Caco-2 (cell line): Measurements from ENCODE around the gene VAMP4. TPM values are rescaled to one million over a fixed set of nuclear protein-coding genes. Genes with fewer than 3 reads are reported as not detected.
A peak's percentile ranks its signal among the peaks of the same experiment; 100 is the strongest.

Source experiments
- Bru-seq: library from RNA; stranded (reverse); fragments of 400-500 nt; gene quantifications from one replicate; lab custom pipeline; 2021; lab: Mats Ljungman, UMichigan
- BruChase-seq, 2 experiments: library from RNA; stranded (reverse); fragments of 400-500 nt; gene quantifications; one replicate each; lab custom pipeline; 2021; lab: Mats Ljungman, UMichigan
- BruUV-seq: library from RNA; stranded (reverse); fragments of 400-500 nt; replicated peaks from 2 replicates; lab custom pipeline; 2021; lab: Mats Ljungman, UMichigan
- CTCF ChIA-PET: fragments of 300-600 bp; sonication (Branson Sonifier 250); formaldehyde crosslinking; loops from one replicate; lab custom pipeline; 2022; ENCODE audit warnings: antibody characterized with exemption; lab: Charles Lee
- POLR2A ChIA-PET: fragments of 300-600 bp; sonication (Branson Sonifier 250); formaldehyde crosslinking; loops from one replicate; lab custom pipeline; 2022; ENCODE audit warnings: antibody characterized with exemption; lab: Charles Lee
- DNase-seq, 2 experiments: peaks; one replicate each; pipeline versions ENCODE4 v3.0.0 to v3.0.0-alpha.2; 2020 to 2022
- H3K27me3 ChIP-seq: replicated peaks from 2 replicates; pipeline ENCODE4 v1.6.0; 2011; ENCODE audit warnings: low read length; ENCODE audit not compliant: control insufficient read depth, insufficient read depth
- H3K36me3 ChIP-seq: 2 replicates; pipeline ENCODE4 v1.5.1; 2011; ENCODE audit warnings: low read length; ENCODE audit not compliant: control insufficient read depth, insufficient read depth
- H3K4me1 ChIP-seq: fragments of 250-450 bp; sonication (Bioruptor Pico); 2 replicates; pipeline ENCODE4 v1.5.1; 2020; ENCODE audit warnings: mild to moderate bottlenecking
- H3K4me3 ChIP-seq: 2 replicates; pipeline ENCODE4 v1.5.1; 2011; ENCODE audit warnings: low read depth, mild to moderate bottlenecking, control low read depth, low read length
- H3K9me3 ChIP-seq: fragments of 250-450 bp; sonication (Bioruptor Pico); 2 replicates; pipeline ENCODE4 v1.5.1; 2020; ENCODE audit warnings: mild to moderate bottlenecking, moderate library complexity
- H3K27ac Mint-ChIP-seq: one replicate; pipeline ENCODE4 v1.8.0; 2022; ENCODE audit warnings: mixed read lengths; ENCODE audit not compliant: unreplicated experiment
- H3K27me3 Mint-ChIP-seq: one replicate; pipeline ENCODE4 v1.8.0; 2022; ENCODE audit warnings: mixed read lengths; ENCODE audit not compliant: insufficient read depth, unreplicated experiment
- H3K36me3 Mint-ChIP-seq: one replicate; pipeline ENCODE4 v1.8.0; 2022; ENCODE audit warnings: mild to moderate bottlenecking, mixed read lengths; ENCODE audit not compliant: insufficient read depth, unreplicated experiment
- H3K4me1 Mint-ChIP-seq: one replicate; pipeline ENCODE4 v1.8.0; 2022; ENCODE audit warnings: low read depth, mixed read lengths; ENCODE audit not compliant: unreplicated experiment
- H3K4me3 Mint-ChIP-seq: one replicate; pipeline ENCODE4 v1.8.0; 2022; ENCODE audit warnings: mild to moderate bottlenecking, moderate library complexity, mixed read lengths; ENCODE audit not compliant: unreplicated experiment
- H3K9me3 Mint-ChIP-seq: one replicate; pipeline ENCODE4 v1.8.0; 2022; ENCODE audit warnings: mixed read lengths; ENCODE audit not compliant: unreplicated experiment
- intact Hi-C: fragments of 100-400 bp; cut with micrococcal nuclease; formaldehyde crosslinking; loops from one replicate; pipeline ENCODE4 v1.10.0; 2022; ENCODE audit not compliant: unreplicated experiment
- long read RNA-seq: library from polyadenylated mRNA; stranded (forward); transcript quantifications from one replicate; pipeline ENCODE4 v2.0.0, GENCODE V29; 2022
- total RNA-seq: library from RNA; stranded (reverse); gene quantifications from 2 replicates; pipeline ENCODE4 v1.2.3, GENCODE V29; 2022
- TF ChIP-seq, protein P1 (sequence below), 2 experiments: fragments of 200-600 bp in 1 of 2; IDR thresholded peaks; 1 replicate in 1 of 2; 2 replicates in 1 of 2; pipeline versions ENCODE4 v1.5.1 to v1.8.0; 2011 to 2022; ENCODE audit warnings: antibody characterized with exemption in 1 of 2, control low read depth in 1 of 2, inconsistent platforms in 1 of 2, low read depth in 1 of 2, low read length in 1 of 2, mild to moderate bottlenecking in 1 of 2, moderate library complexity in 1 of 2; ENCODE audit not compliant: insufficient read depth in 1 of 2, severe bottlenecking in 1 of 2, unreplicated experiment in 1 of 2

VAMP4 gene
- 4.3 and 4.9 TPM in 2 replicates for total RNA-seq
- percentile 55 among the genes with signal in this experiment for Bru-seq, nascent RNA
- percentile 50 among the genes with signal in this experiment for BruChase-seq, experiment 1, labeled RNA remaining after a 2-hour chase
- BruChase-seq, experiment 2, labeled RNA remaining after a 6-hour chase, result percentile 52 among the genes with signal in this experiment
- long read RNA-seq, full-length matches to known transcripts, result 9 of 10 reads
- long read RNA-seq, partial matches to known transcripts, result 0 of 10 reads
- long read RNA-seq, other reads (novel, unspliced or antisense), result 1 of 10 reads

DNA sequence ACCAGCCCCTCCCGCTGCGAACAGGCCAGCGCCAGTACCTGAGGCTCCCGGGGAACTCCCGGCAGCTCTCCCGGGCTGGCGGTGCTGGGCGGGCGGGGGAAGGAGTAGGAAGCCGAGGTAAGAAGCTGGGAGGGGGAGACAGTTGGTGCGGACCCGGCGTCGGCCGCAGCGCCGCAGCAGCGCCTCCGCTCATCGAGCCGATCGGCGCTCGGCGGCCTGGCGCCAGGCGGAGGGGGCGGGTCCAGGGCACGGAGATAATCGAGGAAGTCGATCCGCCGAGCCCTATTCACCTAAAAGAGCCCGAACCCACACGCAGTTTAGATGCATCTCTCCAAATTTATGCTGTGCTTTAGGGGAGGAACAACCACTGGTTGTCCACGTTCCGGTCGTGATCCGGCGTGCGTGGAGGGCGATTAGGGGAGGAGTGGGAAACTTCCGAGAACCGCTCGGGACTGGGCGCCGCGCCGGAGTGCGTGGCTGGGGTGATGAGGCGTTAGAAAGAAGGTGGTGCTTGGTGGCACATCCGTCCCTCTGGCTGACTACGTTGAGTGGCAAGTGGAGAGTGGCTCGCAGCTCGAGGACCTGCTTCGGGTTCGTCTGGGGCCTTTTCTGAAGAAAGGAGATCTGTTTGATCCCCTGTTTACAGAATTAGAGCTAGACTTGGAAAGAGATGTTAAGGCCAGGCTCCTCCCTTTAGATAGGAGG, at the start of gene VAMP4:
Gene VAMP4, minus strand, starts transcription at position 194 of the 705 bp plus-strand sequence. CDS start 3,651 bp downstream, outside the sequence.
- no peaks in the 10 kb centered on the region for H3K27me3 Mint-ChIP-seq
- ChIA-PET CTCF (interaction anchor here (1.0 to 2.1 kb wide), 2 partner anchors 13 to 97 kb away, joined by 3 to 18 read pairs; no protein-coding TSS in a partner anchor), POLR2A (interaction anchor here (0.6 to 1.6 kb wide), 2 partner anchors 39 to 1672 kb away, joined by 3 to 5 read pairs; partner anchors contain the start of gene METTL13)
- peaks cover 7% of the 10 kb centered on the region for H3K4me1 Mint-ChIP-seq
- H3K4me3 ChIP-seq, result peak within 1 kb of the TSS; percentile 86
- H3K4me3 Mint-ChIP-seq, result peak within 1 kb of the TSS; percentile 93
- no peaks in the 10 kb centered on the region for H3K9me3 ChIP-seq
- no peaks in the 10 kb centered on the region for H3K36me3 ChIP-seq
- H3K4me1 ChIP-seq, result 0 out of 2 replicates have a peak, but pooled peaks cover 7% of the 10 kb centered on the region
- H3K9me3 Mint-ChIP-seq, result no peaks in the 10 kb centered on the region
- peak within 1 kb of the TSS; percentile 92 for H3K27ac Mint-ChIP-seq
- peaks cover under 1% of the 10 kb centered on the region for H3K36me3 Mint-ChIP-seq
- H3K27me3 ChIP-seq, result no peaks in the 10 kb centered on the region
- TF ChIP-seq, protein P1, sequence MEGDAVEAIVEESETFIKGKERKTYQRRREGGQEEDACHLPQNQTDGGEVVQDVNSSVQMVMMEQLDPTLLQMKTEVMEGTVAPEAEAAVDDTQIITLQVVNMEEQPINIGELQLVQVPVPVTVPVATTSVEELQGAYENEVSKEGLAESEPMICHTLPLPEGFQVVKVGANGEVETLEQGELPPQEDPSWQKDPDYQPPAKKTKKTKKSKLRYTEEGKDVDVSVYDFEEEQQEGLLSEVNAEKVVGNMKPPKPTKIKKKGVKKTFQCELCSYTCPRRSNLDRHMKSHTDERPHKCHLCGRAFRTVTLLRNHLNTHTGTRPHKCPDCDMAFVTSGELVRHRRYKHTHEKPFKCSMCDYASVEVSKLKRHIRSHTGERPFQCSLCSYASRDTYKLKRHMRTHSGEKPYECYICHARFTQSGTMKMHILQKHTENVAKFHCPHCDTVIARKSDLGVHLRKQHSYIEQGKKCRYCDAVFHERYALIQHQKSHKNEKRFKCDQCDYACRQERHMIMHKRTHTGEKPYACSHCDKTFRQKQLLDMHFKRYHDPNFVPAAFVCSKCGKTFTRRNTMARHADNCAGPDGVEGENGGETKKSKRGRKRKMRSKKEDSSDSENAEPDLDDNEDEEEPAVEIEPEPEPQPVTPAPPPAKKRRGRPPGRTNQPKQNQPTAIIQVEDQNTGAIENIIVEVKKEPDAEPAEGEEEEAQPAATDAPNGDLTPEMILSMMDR (IDR thresholded peaks at IDR 0.05; ENCODE audit: insufficient read depth in 1 of 2, low read depth in 1 of 2, low read length in 1 of 2, severe bottlenecking in 1 of 2, unreplicated experiment in 1 of 2), result no peak
- BruUV-seq, result TSS peak; percentile 81
- intact Hi-C loops, result loop anchor here (1.0 kb wide), 2 partner anchors 39 to 97 kb away; partner anchors contain the start of gene METTL13
- DNase-seq, result peak; percentile 83 to 87

- no peaks in the 10 kb centered on the region for H3K27me3 ChIP-seq
- Mint-ChIP-seq H3K36me3 (peaks cover 60% of the 10 kb centered on the region), H3K27me3 (no peaks in the 10 kb centered on the region), H3K4me1 (no peaks in the 10 kb centered on the region), H3K27ac (no peak overlapping the region), H3K4me3 (no peak overlapping the region), H3K9me3 (no peaks in the 10 kb centered on the region)
- H3K4me3 ChIP-seq, result no peak overlapping the region
- H3K4me1 ChIP-seq, result no peaks in the 10 kb centered on the region
- TF ChIP-seq, protein P1 (IDR thresholded peaks at IDR 0.05; ENCODE audit: insufficient read depth in 1 of 2, low read depth in 1 of 2, low read length in 1 of 2, severe bottlenecking in 1 of 2, unreplicated experiment in 1 of 2), result no peak
- POLR2A ChIA-PET, result no interaction called here
- no peak for DNase-seq
- H3K9me3 ChIP-seq, result no peaks in the 10 kb centered on the region
- H3K36me3 ChIP-seq, result peaks cover 1% of the 10 kb centered on the region
- BruUV-seq, result no TSS peak
- intact Hi-C loops, result no loop called here
- CTCF ChIA-PET, result no interaction called here
Measured at GRCh38 chr1:171790318-171790717, 48.5 kb upstream of the VAMP4 start.

GRCh38 chr1:171788696-171789095, 46.8 kb upstream of the VAMP4 start:
- Histone ChIP-seq H3K4me1 (no peaks in the 10 kb centered on the region), H3K36me3 (peaks cover 6% of the 10 kb centered on the region), H3K27me3 (no peaks in the 10 kb centered on the region), H3K9me3 (no peaks in the 10 kb centered on the region), H3K4me3 (no peak overlapping the region)
- Mint-ChIP-seq H3K27ac (no peak overlapping the region), H3K27me3 (no peaks in the 10 kb centered on the region), H3K4me1 (no peaks in the 10 kb centered on the region), H3K36me3 (peaks cover 49% of the 10 kb centered on the region), H3K4me3 (no peak overlapping the region), H3K9me3 (no peaks in the 10 kb centered on the region)
- ChIA-PET CTCF (no interaction called here), POLR2A (no interaction called here)
- no TSS peak for BruUV-seq
- no peak for DNase-seq
- TF ChIP-seq, protein P1 (IDR thresholded peaks at IDR 0.05; ENCODE audit: insufficient read depth in 1 of 2, low read depth in 1 of 2, low read length in 1 of 2, severe bottlenecking in 1 of 2, unreplicated experiment in 1 of 2), result no peak
- intact Hi-C loops, result no loop called here
